Upper lobe of left lung (tissue), 6 donors: Measurements from ENCODE around the gene RGL1. TPM values are rescaled to one million over a fixed set of nuclear protein-coding genes. Genes with fewer than 3 reads are reported as not detected.

Experiments
- ATAC-seq, 2 donors: fragments of 200-7000 bp; cut with Tn5 transposase; one replicate each; pipeline ENCODE4 v1.9.1; 2022; ENCODE audit warnings: mild to moderate bottlenecking in 2 of 2, moderate library complexity in 2 of 2; ENCODE audit not compliant: low FRiP score in 2 of 2
- DNase-seq, 2 donors: peaks; one replicate each; pipeline ENCODE4 v3.0.0-alpha.2; 2019 to 2020
- H3K27ac ChIP-seq, 4 donors: fragments of 200-600 bp; sonication (generic); one replicate each; pipeline ENCODE4 v1.5.1; 2016 to 2019
- H3K27me3 ChIP-seq, 4 donors: fragments of 200-600 bp; sonication (generic); one replicate each; pipeline ENCODE4 v1.5.1; 2017 to 2019
- H3K36me3 ChIP-seq, 4 donors: fragments of 200-600 bp; sonication (generic); one replicate each; pipeline ENCODE4 v1.5.1; 2016 to 2019
- H3K4me1 ChIP-seq, 4 donors: fragments of 200-600 bp; sonication (generic); one replicate each; pipeline ENCODE4 v1.5.1; 2018 to 2019
- H3K4me3 ChIP-seq, 4 donors: fragments of 200-600 bp; sonication (generic); one replicate each; pipeline ENCODE4 v1.5.1; 2017 to 2019; ENCODE audit warnings: mild to moderate bottlenecking in 2 of 4, moderate library complexity in 1 of 4
- H3K9me3 ChIP-seq, 4 donors: fragments of 200-600 bp; sonication (generic); one replicate each; pipeline ENCODE4 v1.5.1; 2018 to 2019
- CTCF ChIP-seq, 6 experiments: fragments of 450-650 bp in 4 of 6; fragments of 200-600 bp in 2 of 6; sonication (generic) in 2 of 6; IDR thresholded peaks; one replicate each; pipeline ENCODE4 v1.5.1; 2016 to 2019; ENCODE audit warnings: antibody characterized with exemption in 6 of 6
- EP300 ChIP-seq, 4 donors: sonication (generic); formaldehyde crosslinking; IDR thresholded peaks; one replicate each; pipeline ENCODE4 v1.5.1; 2017; ENCODE audit warnings: antibody characterized with exemption in 4 of 4, control low read depth in 2 of 4
- POLR2A ChIP-seq, 4 donors: fragments of 450-650 bp; IDR thresholded peaks; one replicate each; pipeline ENCODE4 v1.5.1; 2016 to 2017; ENCODE audit warnings: antibody characterized with exemption in 4 of 4, mild to moderate bottlenecking in 2 of 4
- POLR2AphosphoS5 ChIP-seq, 2 donors: sonication (generic); formaldehyde crosslinking; IDR thresholded peaks; one replicate each; pipeline ENCODE4 v1.5.1; 2017; ENCODE audit warnings: antibody characterized with exemption in 2 of 2
- WGBS, 2 donors: methylation state at CpG; one replicate each; pipeline ENCODE4 v1.1.5; 2017 to 2018; 5-methylcytosine and 5-hydroxymethylcytosine counted together
- total RNA-seq, 6 donors: library from RNA; depleted of rRNA in 4 of 6; stranded (reverse); fragments of >200 nt in 4 of 6; gene quantifications; one replicate each; pipeline versions ENCODE4 v1.1.0 to v1.2.1, GENCODE V29; 2016 to 2021
- donor health status: DM: no; HTN: no; CAD: no; lungs with moderate emphysema.
- donor health status: DM: no; HTN: yes; CAD: no; lungs with severe emphysema.

RGL1 gene
- total RNA-seq, 6 donors from 2014 or later = 24.1 to 38.9 (median 26.7) TPM

GRCh38 chr1:183876309-183876708 lies 71.4 kb downstream of the RGL1 start:
- H3K36me3 ChIP-seq = no peaks in the 10 kb centered on the region
- WGBS, 2 donors = 30 to 42% methylated on average over 4 of the region's 4 CpGs
- H3K4me3 ChIP-seq = no peak overlapping the region
- no peaks in the 10 kb centered on the region for H3K27me3 ChIP-seq
- no peak for TF ChIP-seq POLR2A (IDR thresholded peaks at IDR 0.05)
- no peak for TF ChIP-seq POLR2AphosphoS5 (IDR thresholded peaks at IDR 0.05)
- no peak for TF ChIP-seq EP300 (IDR thresholded peaks at IDR 0.05)
- TF ChIP-seq CTCF (IDR thresholded peaks at IDR 0.05) = no peak
- ATAC-seq = peak in 1 of 2 donors; percentile 24
- DNase-seq = no peak
- no peaks in the 10 kb centered on the region for H3K9me3 ChIP-seq
- H3K27ac ChIP-seq = peak overlapping the region; percentile 73 to 85 (median 80)
- peaks cover 67 to 78% (median 72%) of the 10 kb centered on the region in 4 donors for H3K4me1 ChIP-seq

- peaks cover 68 to 78% (median 72%) of the 10 kb centered on the region in 4 donors for H3K4me1 ChIP-seq
- peak in 1 of 2 donors; percentile 59 for ATAC-seq
Measured at GRCh38 chr1:183877053-183877720, 72.3 kb downstream of the RGL1 start.

GRCh38 chr1:183879494-183879893 lies 74.6 kb downstream of the RGL1 start:
- Histone ChIP-seq H3K9me3 (no peaks in the 10 kb centered on the region), H3K4me3 (no peak overlapping the region), H3K27me3 (no peaks in the 10 kb centered on the region), H3K4me1 (peaks cover 56 to 70% (median 61%) of the 10 kb centered on the region in 4 donors), H3K36me3 (peaks cover under 1 to 5% (median 4%) of the 10 kb centered on the region in 4 donors), H3K27ac (peak overlapping the region in 2 of 4 donors; percentile 33 to 71)
- no peak for TF ChIP-seq CTCF (IDR thresholded peaks at IDR 0.05)
- TF ChIP-seq EP300 (IDR thresholded peaks at IDR 0.05) = no peak
- no peak for TF ChIP-seq POLR2AphosphoS5 (IDR thresholded peaks at IDR 0.05)
- no peak for TF ChIP-seq POLR2A (IDR thresholded peaks at IDR 0.05)
- WGBS, 2 donors = 59 to 79% methylated on average over 2 of the region's 2 CpGs
- DNase-seq (peak in 1 of 2 donors; percentile 35), ATAC-seq (no peak)

More at GRCh38 chr1:183877053-183877720, 72.3 kb downstream of the RGL1 start:
- no peak for TF ChIP-seq POLR2A (IDR thresholded peaks at IDR 0.05)
- peak in 1 of 2 donors; percentile 47 for TF ChIP-seq POLR2AphosphoS5 (IDR thresholded peaks at IDR 0.05)
- H3K27ac ChIP-seq = peak overlapping the region; percentile 73 to 85 (median 80)
- H3K9me3 ChIP-seq = no peaks in the 10 kb centered on the region
- no peaks in the 10 kb centered on the region for H3K36me3 ChIP-seq
- H3K4me3 ChIP-seq = peak overlapping the region in 2 of 4 donors; percentile 7 to 16
- WGBS, 2 donors = 32 to 34% methylated on average over 10 of the region's 10 CpGs
- no peaks in the 10 kb centered on the region for H3K27me3 ChIP-seq
- DNase-seq = peak in 1 of 2 donors; percentile 86

GRCh38 chr1:183879966-183880365 lies 75.0 kb downstream of the RGL1 start:
- no peak overlapping the region for H3K4me3 ChIP-seq
- 41 to 42% methylated on average over 1 of the region's 1 CpG for WGBS, 2 donors
- peaks cover 5 to 10% (median 6%) of the 10 kb centered on the region in 4 donors for H3K36me3 ChIP-seq
- no peak for TF ChIP-seq EP300 (IDR thresholded peaks at IDR 0.05)
- no peak for TF ChIP-seq CTCF (IDR thresholded peaks at IDR 0.05)
- TF ChIP-seq POLR2A (IDR thresholded peaks at IDR 0.05) = no peak
- TF ChIP-seq POLR2AphosphoS5 (IDR thresholded peaks at IDR 0.05) = no peak
- peak overlapping the region in 2 of 4 donors; percentile 33 to 71 for H3K27ac ChIP-seq
- no peak for DNase-seq
- no peak for ATAC-seq
- H3K27me3 ChIP-seq = no peaks in the 10 kb centered on the region
- no peaks in the 10 kb centered on the region for H3K9me3 ChIP-seq
- peaks cover 54 to 65% (median 57%) of the 10 kb centered on the region in 4 donors for H3K4me1 ChIP-seq

GRCh38 chr1:183880531-183881243 lies 75.8 kb downstream of the RGL1 start:
- 70 to 75% methylated on average over 6 of the region's 6 CpGs for WGBS, 2 donors
- Histone ChIP-seq H3K4me1 (peaks cover 53 to 63% (median 57%) of the 10 kb centered on the region in 4 donors), H3K4me3 (no peak overlapping the region), H3K27me3 (no peaks in the 10 kb centered on the region), H3K36me3 (peaks cover 5 to 16% (median 8%) of the 10 kb centered on the region in 4 donors), H3K9me3 (no peaks in the 10 kb centered on the region), H3K27ac (peak overlapping the region in 3 of 4 donors; percentile 66 to 85 (median 71))
- no peak for ATAC-seq
- no peak for DNase-seq
- TF ChIP-seq CTCF (IDR thresholded peaks at IDR 0.05) = no peak
- TF ChIP-seq POLR2A (IDR thresholded peaks at IDR 0.05) = no peak
- TF ChIP-seq POLR2AphosphoS5 (IDR thresholded peaks at IDR 0.05) = no peak
- no peak for TF ChIP-seq EP300 (IDR thresholded peaks at IDR 0.05)
